Measurements from ENCODE around the gene TSPAN32. TPM values are rescaled to one million over a fixed set of nuclear protein-coding genes. Genes with fewer than 3 reads are reported as not detected.

TSPAN32 gene
- total and polyA plus RNA-seq, 10 of the 15 experiments (the other 5 are each of a cell fraction or from before 2014, with no cell fraction given) = 0.08 TPM; not detected in 9

DNA sequence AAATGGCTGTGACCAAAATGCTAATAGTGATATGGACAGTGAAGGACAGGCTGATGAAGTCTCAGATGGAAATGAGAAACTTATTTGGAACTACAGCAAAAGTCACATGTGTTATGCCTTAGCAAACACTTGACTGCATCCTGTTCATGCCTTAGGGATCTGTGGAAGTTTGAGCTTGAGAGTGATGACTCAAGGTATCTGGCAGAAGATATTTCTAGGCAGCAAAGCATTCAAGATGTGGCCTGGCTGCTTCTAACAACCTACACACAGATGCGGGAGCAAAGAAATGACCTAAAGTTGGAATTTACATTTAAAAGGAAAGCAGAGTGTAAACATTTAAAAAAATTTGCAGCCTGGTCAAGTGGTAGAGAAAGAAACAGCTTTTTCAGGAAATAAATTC, 47.2 kb downstream of the TSPAN32 start:
- intact Hi-C loops (cut with micrococcal nuclease; ENCODE audit: unreplicated experiment) = no loop called here
- Histone ChIP-seq H3K4me3 (no peak overlapping the region), H3K9me3 (replicated peaks; ENCODE audit: control insufficient read depth, insufficient read depth, low read length) (no peaks in the 10 kb centered on the region; the same call in 2 of the 3 replicates), H3K4me2 (ENCODE audit: control insufficient read depth, insufficient read depth) (no peak overlapping the region), H4K20me1 (ENCODE audit: control insufficient read depth, insufficient read depth) (no peaks in the 10 kb centered on the region), H2AFZ (ENCODE audit: control insufficient read depth, low read depth, low read length) (no peak overlapping the region), H3K4me1 (ENCODE audit: control insufficient read depth, insufficient read depth, low read length) (no peaks in the 10 kb centered on the region), H3K27me3 (replicated peaks in 1 of 2; ENCODE audit: control insufficient read depth in 2 of 2, insufficient read depth in 2 of 2, low read length in 1 of 2) (no peaks in the 10 kb centered on the region; a peak in 1 of 4 replicates), H3K79me2 (ENCODE audit: control insufficient read depth, insufficient read depth, low read length) (no peaks in the 10 kb centered on the region), H3K36me3 (ENCODE audit: control insufficient read depth in 2 of 2, insufficient read depth in 2 of 2, low read length in 1 of 2) (no peaks in the 10 kb centered on the region), H3K27ac (ENCODE audit: control insufficient read depth, insufficient read depth) (no peak overlapping the region), H3K9ac (ENCODE audit: control insufficient read depth, insufficient read depth, low read length) (no peak overlapping the region)
- DNase-seq (ENCODE audit: low read depth, low spot score) = no peak
- SMC1A ChIA-PET (ENCODE audit: uncharacterized antibody, unreplicated experiment) = no interaction called here
- ATAC-seq = no peak
- BruUV-seq (replicated peaks) = no TSS peak
- FAIRE-seq = no peak
- TF ChIP-seq ZNF384 (IDR thresholded peaks at IDR 0.05; ENCODE audit: borderline replicate concordance, low read depth, low read length) = no peak
- TF ChIP-seq MTA3 (IDR thresholded peaks at IDR 0.05; ENCODE audit: borderline replicate concordance, low read length) = no peak
- no peak for TF ChIP-seq SUPT20H (IDR thresholded peaks at IDR 0.05; ENCODE audit: borderline replicate concordance, control insufficient read depth, low read depth, low read length)
- no peak for TF ChIP-seq RFX5 (IDR thresholded peaks at IDR 0.05; ENCODE audit: low read depth, low read length)
- TF ChIP-seq TARDBP (IDR thresholded peaks at IDR 0.05; ENCODE audit: borderline replicate concordance) = no peak
- no peak for TF ChIP-seq RBBP5 (conservative IDR thresholded peaks at IDR 0.05)
- TF ChIP-seq MYC (IDR thresholded peaks at IDR 0.05; ENCODE audit: insufficient read depth, insufficient read length, insufficient replicate concordance, low read length, severe bottlenecking) = no peak
- no peak for TF ChIP-seq ZBTB4 (CRISPR knock-in tag; IDR thresholded peaks at IDR 0.05)
- TF ChIP-seq ZNF207 (IDR thresholded peaks at IDR 0.05; ENCODE audit: borderline replicate concordance) = no peak
- TF ChIP-seq ETV6 (conservative IDR thresholded peaks at IDR 0.05 in 1 of 2, IDR thresholded peaks at IDR 0.05 in 1 of 2; ENCODE audit: borderline replicate concordance in 1 of 2, low read depth in 1 of 2) = no peak
- 94% methylated on average over 1 of the region's 1 CpG for WGBS (ENCODE audit: insufficient coverage, insufficient replicate concordance, low lambda C conversion rate, missing lambda C conversion rate)
- CTCF ChIA-PET = no interaction called here
- RAD21 ChIA-PET (ENCODE audit: unreplicated experiment) = no interaction called here
- POLR2A ChIA-PET = no interaction called here
- in situ Hi-C loops (cut with MboI) = no loop called here

Data from GM12878 (cell line).